ENCODE data around the gene EIPR1. TPM values are rescaled to one million over a fixed set of nuclear protein-coding genes. Genes with fewer than 3 reads are reported as not detected.
"Not testable (repeated sequence)": the region's sequence is repeated elsewhere in the genome, so short reads cannot be mapped to it uniquely, and the experiment has no call there.

The EIPR1 gene
- total RNA-seq, 1 donor from 2014 or later, result 10.9 TPM

DNA sequence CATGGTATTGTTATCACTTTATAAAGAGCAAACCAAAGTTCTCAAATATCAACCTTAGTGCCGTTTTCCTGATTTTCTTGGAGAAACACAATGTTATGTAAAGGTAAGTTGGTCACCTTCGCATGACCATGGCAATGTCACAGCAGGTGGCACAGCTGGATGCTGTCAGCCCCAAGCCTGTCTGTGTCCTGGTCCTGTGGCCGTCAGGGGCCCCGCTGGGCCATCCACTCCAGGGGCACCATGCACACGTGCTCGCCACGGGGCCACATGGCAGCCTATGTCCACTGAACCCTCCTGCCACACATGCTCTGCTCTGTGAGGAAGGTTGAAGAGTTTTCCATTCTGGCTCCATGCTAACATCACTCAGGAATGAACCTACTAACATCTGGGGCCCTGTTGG lies 85.9 kb downstream of the EIPR1 start:
- DNase-seq (ENCODE audit: low spot score), result no peak

DNA sequence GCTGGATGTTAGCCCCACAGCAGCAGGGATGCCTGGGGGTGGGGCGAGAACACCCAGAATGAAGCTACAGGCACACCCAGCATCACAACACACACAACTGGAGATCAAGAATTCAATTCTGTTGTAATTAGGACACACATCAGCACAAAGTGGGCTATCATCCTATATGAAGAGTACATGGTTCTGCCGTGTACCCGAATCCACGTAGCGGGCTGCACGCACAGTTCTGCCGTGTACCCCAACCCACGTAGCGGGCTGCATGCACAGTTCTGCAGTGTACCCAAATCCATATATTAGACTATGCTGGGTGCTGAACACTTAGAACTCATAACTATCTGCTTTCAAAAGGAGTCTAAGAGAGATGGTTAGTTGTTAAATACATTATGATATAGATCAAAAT lies 86.5 kb downstream of the EIPR1 start:
- ATAC-seq (no peak), DNase-seq (ENCODE audit: low spot score) (no peak)

More for the DNA sequence above, 85.9 kb downstream of the EIPR1 start:
- no peak for ATAC-seq

DNA sequence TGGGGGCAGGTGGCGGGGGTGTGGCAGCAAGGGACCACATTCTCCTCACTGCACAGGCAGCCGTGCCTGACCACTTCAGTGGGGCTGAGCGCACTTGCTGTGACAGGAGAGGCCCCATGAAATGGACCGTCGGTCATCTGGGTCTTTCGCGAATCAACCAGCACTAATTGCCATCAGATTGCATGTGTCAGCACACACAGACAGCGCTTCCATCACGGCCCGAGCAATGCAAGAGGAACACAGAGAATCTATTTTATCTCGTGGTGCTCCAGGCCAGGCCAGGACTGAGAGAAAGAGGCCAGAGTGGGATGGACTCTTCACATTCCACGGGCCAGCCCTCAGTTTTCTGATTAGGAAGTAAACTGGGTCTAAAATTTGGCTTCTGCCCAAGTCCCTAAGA lies 87.0 kb downstream of the EIPR1 start:
- peak; percentile 37 for DNase-seq (ENCODE audit: low spot score)
- ATAC-seq, result no peak

DNA sequence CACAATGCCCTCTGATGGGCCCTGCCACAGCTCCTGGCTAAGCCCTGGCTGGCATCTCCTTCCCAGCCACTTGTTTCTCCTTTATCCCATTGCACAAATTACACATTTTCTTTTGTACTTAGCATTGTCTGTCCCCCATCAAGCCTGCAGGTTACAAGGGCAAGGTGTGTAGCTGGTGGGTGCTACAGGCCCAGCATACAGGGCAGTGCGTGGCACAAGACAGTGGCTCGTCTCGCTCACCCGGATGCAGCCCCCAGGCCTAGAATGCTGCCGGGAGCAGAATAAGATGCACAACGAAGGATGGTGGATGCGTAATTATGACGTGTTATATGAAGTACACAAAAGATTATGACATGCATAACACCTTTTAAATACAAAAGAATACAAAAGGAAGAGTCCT lies 87.6 kb downstream of the EIPR1 start:
- no peak for ATAC-seq
- no peak for DNase-seq (ENCODE audit: low spot score)

DNA sequence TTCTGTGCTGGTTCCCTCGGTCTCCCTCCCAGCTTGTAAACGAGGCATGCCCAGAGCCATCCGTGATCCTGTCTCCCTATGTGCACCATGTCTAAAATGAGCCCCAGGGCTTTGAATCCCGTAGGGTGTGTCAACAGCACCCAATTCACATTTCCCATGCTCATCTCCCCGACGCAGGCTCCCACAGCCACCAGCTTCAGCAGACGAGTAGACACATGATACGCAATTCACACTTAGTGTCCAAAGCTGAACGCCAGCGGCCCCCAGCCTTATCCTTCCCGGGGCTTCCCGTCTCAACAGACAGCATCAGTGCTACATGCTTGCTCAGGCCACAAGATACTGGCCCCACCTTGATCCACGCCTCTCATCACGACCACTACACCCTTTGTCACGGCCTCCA lies 88.1 kb downstream of the EIPR1 start:
- DNase-seq (ENCODE audit: low spot score) (no peak), ATAC-seq (no peak)

DNA sequence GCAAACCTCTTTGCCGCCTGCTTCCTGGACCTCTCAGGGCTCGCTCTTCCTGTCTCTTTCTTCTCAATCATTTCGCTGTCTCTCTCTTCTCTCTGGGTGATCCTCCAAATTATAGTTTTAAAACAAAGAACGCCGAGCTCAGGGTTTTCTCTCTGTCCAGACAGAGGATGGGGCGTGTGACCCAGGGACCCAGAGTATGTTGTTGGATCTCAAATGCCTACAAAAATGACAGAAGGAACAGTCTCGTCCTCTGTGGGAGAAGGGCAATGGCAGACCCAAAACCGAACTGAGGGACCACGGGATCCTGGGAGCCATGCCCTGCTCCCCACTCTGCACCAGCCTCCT lies 88.5 kb downstream of the EIPR1 start:
- no peak for DNase-seq (ENCODE audit: low spot score)
- ATAC-seq, result no peak

DNA sequence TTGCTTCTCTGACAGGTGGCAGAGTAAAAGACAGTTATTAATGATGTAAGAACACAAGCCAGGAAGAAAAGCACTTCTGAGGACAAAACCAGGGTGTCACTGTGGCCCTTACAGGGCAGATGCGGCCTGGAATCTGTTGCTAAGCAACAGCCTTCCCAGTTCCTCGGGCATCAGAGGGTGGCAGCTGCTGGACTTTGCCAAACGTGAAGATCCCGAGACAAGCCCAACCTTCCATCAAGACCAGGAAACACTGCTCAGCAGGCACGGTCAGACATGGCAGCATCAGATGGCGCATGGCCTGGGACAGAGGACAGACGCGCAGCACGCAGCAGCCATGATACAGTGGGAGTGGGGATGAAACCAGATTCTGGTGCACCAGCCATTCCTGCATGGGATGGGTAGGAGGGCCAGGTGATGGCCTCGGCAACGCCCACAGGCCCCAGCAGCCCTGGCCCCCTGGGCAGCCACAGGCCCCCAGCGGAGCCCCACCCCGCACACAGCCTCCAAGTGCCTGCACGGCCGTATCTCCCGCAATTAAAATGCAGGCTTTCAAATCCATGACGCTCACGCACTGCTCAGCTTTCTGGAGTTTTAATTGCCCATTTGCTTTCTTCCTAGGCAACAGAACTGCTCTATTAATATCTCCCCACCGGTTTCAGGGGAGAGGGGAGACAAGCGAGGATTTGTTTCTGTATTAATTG lies 89.0 kb downstream of the EIPR1 start:
- DNase-seq (ENCODE audit: low spot score) (no peak), ATAC-seq (no peak)

DNA sequence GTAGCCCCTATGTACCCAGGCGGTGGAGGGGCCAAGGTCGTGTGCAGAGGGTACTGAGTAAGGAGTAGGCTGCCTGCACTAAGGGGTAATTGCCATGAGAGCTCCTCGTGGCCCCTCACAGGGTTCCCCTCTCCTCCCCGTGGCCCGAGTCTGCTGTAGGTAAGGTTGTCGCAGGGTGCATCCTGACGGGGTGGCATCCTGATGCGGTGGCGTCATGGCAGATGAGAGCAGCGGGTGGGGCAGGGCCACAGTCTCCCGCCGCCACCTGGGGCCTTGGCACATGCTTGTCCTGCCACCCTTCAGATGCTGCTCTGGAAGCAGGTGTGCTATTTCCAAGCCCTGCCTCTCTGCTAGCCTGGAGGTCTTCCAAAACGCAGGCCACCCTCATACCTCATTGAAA lies 89.7 kb downstream of the EIPR1 start:
- ATAC-seq, result no peak
- DNase-seq (ENCODE audit: low spot score), result no peak

DNA sequence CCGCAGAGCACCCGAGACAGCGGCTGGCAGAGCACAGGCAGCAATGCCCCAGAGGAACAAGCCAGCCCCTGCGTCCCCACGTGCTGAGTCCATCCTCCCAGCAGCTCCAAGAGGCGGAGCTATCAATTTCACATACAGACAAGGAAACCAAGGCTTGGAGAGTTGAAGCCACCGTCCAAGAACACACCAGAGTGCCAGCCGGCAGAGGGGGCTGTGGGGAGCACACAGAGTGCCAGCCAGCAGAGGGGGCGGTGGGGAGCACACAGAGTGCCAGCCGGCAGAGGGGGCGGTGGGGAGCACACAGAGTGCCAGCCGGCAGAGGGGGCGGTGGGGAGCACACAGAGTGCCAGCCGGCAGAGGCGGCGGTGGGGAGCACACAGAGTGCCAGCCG lies 91.0 kb downstream of the EIPR1 start:
- not testable (repeated sequence) for ATAC-seq; DNase-seq (ENCODE audit: low spot score)

DNA sequence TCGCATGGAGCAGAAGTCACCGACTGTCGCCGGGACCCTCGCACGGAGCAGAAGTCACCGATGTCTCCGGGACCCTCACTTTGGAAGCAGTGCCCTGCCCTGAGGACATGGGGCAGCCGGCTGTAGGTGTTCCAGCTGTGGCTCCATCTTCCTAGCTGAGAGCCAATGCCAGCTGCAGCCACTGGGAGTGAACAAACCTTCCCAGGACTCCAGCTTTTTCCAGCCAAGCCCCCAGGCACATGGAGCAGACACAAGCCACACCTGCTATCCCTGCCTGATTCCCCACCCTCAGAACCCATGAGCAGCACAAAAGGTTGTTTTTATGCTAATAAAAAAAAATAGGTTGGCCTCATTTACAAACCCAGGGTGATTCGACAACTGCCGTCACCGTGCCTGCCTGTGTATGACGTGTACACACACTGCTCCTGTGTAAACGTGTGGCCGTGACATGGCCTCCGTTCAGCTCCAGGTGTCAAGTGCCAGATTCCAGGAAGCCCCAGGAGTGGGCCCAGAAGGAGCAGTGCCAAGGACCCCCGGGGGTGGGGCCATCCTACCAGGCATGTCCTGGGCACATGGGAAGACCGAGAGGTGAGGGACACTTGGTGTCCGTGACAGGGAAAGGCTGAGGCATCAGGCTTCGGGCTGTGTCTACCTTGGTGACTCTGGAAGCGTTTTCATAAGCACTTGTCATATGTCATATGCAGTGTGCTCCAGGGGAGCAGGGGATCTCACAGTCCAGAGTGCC lies 91.5 kb downstream of the EIPR1 start:
- no peak for DNase-seq (ENCODE audit: low spot score)

DNA sequence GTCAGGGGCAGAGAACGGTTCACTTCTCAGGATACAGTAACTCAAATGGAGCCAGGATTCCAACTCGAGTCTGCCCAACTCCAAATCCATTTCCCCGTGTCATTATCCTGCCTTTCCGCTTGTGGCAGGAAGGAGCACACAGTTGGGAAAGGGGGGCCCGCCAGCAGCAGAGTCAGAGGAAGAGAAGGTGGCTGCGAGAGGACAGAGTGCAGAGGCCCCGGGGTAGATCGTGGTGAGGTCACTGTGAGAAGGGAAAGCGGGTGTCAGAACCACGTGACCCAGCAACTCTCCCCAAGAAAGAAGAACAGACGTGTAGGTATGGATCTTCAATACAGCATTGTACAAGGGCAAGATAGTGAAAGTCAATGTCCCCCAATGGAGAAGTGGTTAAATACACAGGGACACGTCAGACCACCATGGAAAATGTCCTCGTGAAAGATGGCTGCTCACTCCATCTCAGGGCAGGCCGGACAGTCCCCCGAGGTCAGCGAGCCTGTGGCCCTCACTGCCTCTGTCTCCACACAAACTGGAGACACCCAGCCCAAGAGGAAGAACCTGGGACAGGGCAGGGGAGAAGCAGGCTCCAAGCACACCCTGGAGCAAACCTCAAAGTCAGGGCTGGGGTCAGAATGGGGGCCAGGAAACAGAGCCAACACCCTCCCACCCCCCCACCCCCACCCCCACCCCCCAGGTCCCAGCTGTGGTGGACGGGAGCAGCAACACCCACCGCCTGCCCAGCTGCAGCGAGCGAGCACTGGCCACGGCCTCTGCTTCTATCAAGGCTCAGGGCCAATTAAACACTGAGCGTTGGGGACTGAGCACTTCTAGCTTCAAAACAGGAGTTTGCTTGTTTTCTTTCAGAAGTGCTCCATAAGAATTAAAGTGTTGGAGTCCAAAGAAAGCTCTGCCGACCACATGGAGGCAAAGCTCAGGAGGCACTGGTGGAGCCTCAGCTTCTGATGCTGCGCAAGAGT lies 92.7 kb downstream of the EIPR1 start:
- ATAC-seq (no peak), DNase-seq (ENCODE audit: low spot score) (no peak)

More for the DNA sequence above, 91.5 kb downstream of the EIPR1 start:
- ATAC-seq, result no peak

DNA sequence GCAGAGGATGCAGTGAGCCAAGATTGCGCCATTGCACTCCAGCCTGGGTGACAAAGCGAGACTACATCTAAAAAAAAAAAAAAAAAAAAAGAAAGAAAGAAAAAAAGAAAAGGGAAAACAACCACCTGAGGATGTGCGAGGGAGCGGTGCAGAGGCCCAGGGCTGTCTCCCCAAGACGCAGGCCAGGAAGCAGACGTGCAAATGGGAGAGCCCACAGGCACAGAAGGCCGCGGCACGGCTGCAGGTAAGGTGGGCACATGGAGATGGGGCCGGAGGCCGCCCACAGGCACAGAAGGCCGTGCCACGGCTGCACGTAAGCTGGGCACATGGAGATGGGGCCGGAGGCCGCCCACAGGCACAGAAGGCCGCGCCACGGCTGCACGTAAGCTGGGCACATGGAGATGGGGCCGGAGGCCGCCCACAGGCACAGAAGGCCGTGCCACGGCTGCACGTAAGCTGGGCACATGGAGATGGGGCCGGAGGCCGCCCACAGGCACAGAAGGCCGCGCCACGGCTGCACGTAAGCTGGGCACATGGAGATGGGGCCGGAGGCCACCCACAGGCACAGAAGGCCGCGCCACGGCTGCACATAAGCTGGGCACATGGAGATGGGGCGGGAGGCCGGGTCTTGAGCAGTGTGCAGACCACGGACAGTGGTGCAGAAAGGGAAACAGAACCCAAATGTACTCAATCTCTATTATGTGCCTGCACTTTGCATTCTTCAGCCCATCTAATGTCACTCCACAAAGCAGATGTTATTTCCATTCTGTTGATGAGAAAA lies 93.6 kb downstream of the EIPR1 start:
- not testable (repeated sequence) for DNase-seq (ENCODE audit: low spot score); ATAC-seq

DNA sequence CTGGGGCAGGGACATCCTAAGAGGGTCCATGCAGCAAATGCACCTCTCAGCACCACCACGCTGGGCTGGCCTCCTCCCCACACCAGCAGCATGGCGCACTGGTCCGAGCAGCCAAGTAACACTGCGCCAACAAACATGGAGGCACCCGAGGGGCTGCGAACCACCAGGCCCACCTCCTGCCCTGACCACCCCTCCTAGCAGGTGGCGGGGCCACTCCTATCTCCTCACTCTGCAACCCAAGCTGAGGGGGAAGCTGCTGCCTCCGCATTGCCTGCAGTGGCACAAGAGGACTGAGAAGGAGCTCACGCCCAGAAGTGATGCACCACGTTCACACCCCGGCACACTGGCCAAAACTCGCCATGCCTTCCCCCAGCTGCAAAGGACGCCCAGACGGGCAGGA lies 94.4 kb downstream of the EIPR1 start:
- ATAC-seq, result no peak
- DNase-seq (ENCODE audit: low spot score), result no peak

DNA sequence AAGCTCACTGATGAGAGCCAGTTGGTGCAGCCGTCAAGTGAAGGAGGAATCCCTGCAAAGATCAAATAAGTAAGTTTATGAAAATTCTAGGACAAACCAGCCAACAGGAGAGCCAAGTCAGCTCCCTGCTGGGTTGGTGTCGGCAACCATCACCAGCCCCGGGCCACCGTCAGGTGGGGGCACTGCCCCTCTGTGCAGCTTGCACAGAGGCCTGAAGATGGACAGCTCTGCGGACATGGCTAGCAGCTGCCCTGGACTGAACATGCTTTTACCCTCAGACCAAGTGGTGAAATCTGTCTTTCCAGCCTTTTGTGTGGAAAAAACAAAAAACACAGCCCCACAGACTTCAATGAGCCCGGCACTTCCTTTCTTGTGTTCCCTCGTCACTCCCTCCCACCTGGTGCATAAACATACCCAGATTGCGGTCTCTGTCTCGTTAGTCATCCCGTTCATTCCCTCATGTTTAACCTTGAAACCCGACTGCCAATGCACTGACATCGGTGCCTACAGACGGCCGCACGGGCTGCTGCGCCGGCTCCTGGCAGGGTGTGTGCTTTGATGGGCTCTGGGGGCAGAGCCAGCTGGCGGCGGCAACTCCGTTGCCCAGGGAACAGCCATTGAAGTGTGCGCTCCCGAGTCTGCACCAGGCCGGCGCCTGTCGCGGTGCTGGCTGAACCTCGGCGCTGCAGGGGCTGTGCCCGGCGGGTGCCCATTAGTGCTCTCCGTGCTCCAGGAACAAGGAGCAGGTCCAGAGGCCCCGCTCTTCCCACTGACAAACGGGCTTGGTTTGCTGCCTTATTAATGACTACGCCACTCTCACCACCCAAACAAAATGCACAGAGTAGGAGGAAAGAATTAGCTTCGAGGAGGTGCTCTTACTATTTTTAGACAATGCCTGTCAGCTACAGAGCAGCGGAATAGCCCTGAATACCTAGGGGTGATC lies 95.3 kb downstream of the EIPR1 start:
- no peak for DNase-seq (ENCODE audit: low spot score)
- no peak for ATAC-seq

DNA sequence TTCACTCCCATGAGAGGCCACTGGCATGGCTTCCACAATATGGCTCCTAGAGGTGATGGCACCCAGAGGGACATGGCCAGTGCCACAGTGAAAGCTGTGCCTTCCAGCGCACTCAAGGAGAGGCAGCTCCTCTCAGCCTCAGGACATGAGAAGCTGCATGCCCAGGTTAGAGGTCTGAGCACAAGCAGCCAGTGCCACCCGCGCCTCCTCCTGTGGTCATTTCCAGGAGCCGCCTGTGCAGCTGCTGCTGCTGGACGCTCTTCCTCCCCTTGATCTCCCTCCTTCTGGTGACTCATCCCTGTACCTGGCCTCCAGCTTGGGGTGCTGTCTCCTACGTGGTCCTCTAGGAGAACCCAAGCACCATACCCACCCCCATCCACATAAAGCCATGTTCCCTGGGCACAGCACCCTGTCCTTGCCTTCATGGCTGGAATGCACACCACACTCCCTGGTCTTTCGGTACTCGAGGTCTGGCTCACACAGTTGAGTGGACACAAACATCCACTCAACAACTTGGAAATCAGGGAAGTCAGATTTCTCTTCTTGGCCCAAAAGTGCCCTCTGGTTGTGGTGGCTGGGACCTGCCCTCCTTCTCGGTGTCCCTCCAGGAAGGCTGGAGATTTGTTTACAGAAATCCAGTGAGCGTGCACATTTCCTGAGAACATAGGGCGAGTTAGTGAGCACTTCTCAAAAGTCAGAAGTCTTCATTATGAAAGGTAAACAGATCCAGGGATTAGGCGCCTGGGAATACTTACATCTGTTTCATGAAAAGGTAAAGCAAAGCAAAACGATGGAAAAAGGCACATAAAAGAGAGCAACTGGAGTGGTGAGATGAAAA lies 96.7 kb downstream of the EIPR1 start:
- no peak for ATAC-seq

DNA sequence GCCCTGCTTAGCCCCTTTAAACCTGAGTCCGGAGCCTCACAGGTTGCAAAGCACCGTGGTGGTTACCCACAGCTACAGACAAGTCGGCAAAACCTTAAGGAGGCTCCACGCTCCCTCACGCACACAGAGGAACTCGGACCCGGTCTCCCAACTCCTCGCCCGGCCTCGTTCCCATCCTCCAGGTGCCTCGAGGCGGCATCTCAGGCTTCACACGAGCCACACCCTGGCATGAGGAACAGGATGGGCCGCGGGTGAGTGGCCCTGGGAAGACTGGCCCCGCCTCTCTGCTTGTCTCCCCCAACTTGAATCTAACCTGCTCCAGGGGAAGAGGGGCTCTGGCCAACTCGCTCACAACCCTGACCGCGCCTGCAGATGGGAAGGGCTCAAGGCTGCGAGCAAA lies 97.4 kb downstream of the EIPR1 start:
- no peak for DNase-seq (ENCODE audit: low spot score)

More for the DNA sequence above, 96.7 kb downstream of the EIPR1 start:
- no peak for DNase-seq (ENCODE audit: low spot score)

DNA sequence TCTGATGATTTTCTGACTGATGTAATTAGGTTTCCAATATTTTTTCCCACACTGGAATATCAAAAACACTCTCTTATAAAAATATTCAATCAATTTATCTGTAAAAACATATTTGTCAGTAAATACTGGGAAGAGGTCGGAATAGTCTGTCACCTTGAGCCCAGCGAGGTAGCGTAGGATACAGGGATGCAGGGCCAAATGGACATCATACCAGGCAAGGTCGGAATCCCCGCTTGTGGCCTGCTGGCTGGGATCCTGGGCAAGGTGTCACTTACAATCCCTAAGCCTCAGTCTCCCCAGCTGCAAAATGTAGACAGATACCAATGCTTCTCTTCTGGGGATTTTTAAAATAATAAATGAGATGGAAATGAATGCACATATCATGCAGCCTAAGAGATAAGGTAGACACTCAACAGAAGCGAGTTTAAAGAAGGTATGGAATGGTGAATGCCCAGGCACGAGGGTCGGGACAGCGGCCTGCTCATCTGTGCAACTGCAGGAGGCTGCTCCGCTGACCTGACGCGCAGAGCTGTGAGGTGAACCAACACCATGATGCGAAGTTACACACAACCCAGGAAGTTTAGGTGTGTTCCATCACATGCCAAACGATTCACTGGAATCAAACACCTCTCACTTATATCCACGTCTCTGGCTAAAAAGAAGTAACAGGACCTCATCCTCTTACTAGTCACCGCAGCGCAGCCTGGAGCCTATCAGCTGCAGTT lies 98.2 kb downstream of the EIPR1 start:
- no peak for ATAC-seq
- no peak for DNase-seq (ENCODE audit: low spot score)

More for the DNA sequence above, 97.4 kb downstream of the EIPR1 start:
- ATAC-seq, result no peak

Data from left lobe of liver (tissue), 2 donors.